GM12891 (cell line): ENCODE measurements around the gene ARMH3.

Experiments used
- POLR2AphosphoS5 ChIP-seq: IDR thresholded peaks from 2 replicates; pipeline ENCODE4 v1.6.1; 2011; ENCODE audit warnings: low read depth, low read length, control low read depth
- TAF1 ChIP-seq: IDR thresholded peaks from 2 replicates; pipeline ENCODE4 v1.6.1; 2011; ENCODE audit warnings: low read depth, low read length, control low read depth

GRCh38 chr10:101922846-101923245, 133.1 kb downstream of the ARMH3 start:
- TF ChIP-seq POLR2AphosphoS5 (no peak), TAF1 (no peak)
